GM23338 (cell line): Measurements from ENCODE around the gene EPG5.

ENCODE experiments used
- CREB1 ChIP-seq: fragments of 250-450 bp; sonication (Bioruptor Pico); IDR thresholded peaks from 2 replicates; pipeline ENCODE4 v1.5.0; 2020; ENCODE audit warnings: low read depth, mild to moderate bottlenecking, moderate library complexity
- CTCF ChIP-seq, 2 experiments: fragments of 200-600 bp in 1 of 2; sonication (generic) in 1 of 2; conservative IDR thresholded peaks; 2 replicates each; pipeline versions ENCODE4 v1.5.1 to v1.6.1; 2016 to 2017; ENCODE audit warnings: antibody characterized with exemption in 2 of 2, low read depth in 2 of 2, mild to moderate bottlenecking in 2 of 2, moderate library complexity in 1 of 2
- ETS1 ChIP-seq: IDR thresholded peaks from 2 replicates; pipeline ENCODE4 v1.6.1; 2016; ENCODE audit warnings: antibody characterized with exemption
- EZH2 ChIP-seq: fragments of 200-600 bp; sonication (generic); IDR thresholded peaks from one replicate; pipeline ENCODE4 v1.8.0; 2017; ENCODE audit warnings: antibody characterized with exemption, mild to moderate bottlenecking, low read depth; ENCODE audit not compliant: unreplicated experiment
- EZH2phosphoT487 ChIP-seq: fragments of 200-600 bp; sonication (generic); IDR thresholded peaks from one replicate; pipeline ENCODE4 v1.8.1; 2018; ENCODE audit warnings: antibody characterized with exemption; ENCODE audit not compliant: unreplicated experiment
- JUNB ChIP-seq: IDR thresholded peaks from one replicate; pipeline ENCODE4 v1.6.1; 2016; ENCODE audit warnings: antibody characterized with exemption; ENCODE audit not compliant: unreplicated experiment
- NANOG ChIP-seq: IDR thresholded peaks from 2 replicates; pipeline ENCODE4 v1.6.1; 2016; ENCODE audit warnings: antibody characterized with exemption, borderline replicate concordance
- POLR2AphosphoS5 ChIP-seq: IDR thresholded peaks from 2 replicates; pipeline ENCODE4 v1.6.1; 2016; ENCODE audit warnings: antibody characterized with exemption, low read depth
- REST ChIP-seq: IDR thresholded peaks from one replicate; pipeline ENCODE4 v1.6.1; 2018; ENCODE audit warnings: antibody characterized with exemption; ENCODE audit not compliant: unreplicated experiment
- STAT1 ChIP-seq: IDR thresholded peaks from one replicate; pipeline ENCODE4 v1.6.1; 2016; ENCODE audit warnings: antibody characterized with exemption; ENCODE audit not compliant: unreplicated experiment
- ZNF114 ChIP-seq: fragments of 250-450 bp; sonication (Bioruptor Pico); IDR thresholded peaks from 2 replicates; pipeline ENCODE4 v1.5.0; 2020; ENCODE audit warnings: mild to moderate bottlenecking, moderate library complexity
- ZNF331 ChIP-seq: fragments of 250-450 bp; sonication (Bioruptor Pico); IDR thresholded peaks from 2 replicates; pipeline ENCODE4 v1.5.0; 2020; ENCODE audit warnings: low read depth, mild to moderate bottlenecking, moderate library complexity
- ZNF462 ChIP-seq: fragments of 250-450 bp; sonication (Bioruptor Pico); IDR thresholded peaks from 2 replicates; pipeline ENCODE4 v1.5.0; 2020; ENCODE audit warnings: mild to moderate bottlenecking, moderate library complexity

GRCh38 chr18:45895339-45895738, 71.8 kb downstream of the EPG5 start:
- no peak for TF ChIP-seq CTCF (conservative IDR thresholded peaks at IDR 0.05; ENCODE audit: low read depth in 2 of 2)
- TF ChIP-seq EZH2: no peak
- no peak for TF ChIP-seq EZH2phosphoT487
- no peak for TF ChIP-seq POLR2AphosphoS5
- TF ChIP-seq ZNF331 (CRISPR knock-in tag): no peak
- TF ChIP-seq REST: no peak
- TF ChIP-seq NANOG: no peak
- no peak for TF ChIP-seq JUNB
- no peak for TF ChIP-seq STAT1
- TF ChIP-seq CREB1 (CRISPR knock-in tag): no peak
- no peak for TF ChIP-seq ETS1
- TF ChIP-seq ZNF114 (CRISPR knock-in tag): no peak
- TF ChIP-seq ZNF462: no peak
